SJSA1 (cell line): ENCODE data around the gene MAP6. TPM values are rescaled to one million over a fixed set of nuclear protein-coding genes. Genes with fewer than 3 reads are reported as not detected.

Experiments used
- DNase-seq, 2 experiments: peaks; one replicate each; pipeline ENCODE4 v3.0.0-alpha.2; 2015 to 2020; ENCODE audit warnings: low spot score in 2 of 2, low read depth in 1 of 2
- H3K27ac ChIP-seq: fragments of 250-450 bp; sonication (Bioruptor Pico); 2 replicates; pipeline ENCODE4 v1.5.1; 2020; ENCODE audit warnings: mild to moderate bottlenecking, moderate library complexity
- H3K27me3 ChIP-seq: fragments of 250-450 bp; sonication (Bioruptor Pico); replicated peaks from 2 replicates; pipeline ENCODE4 v1.5.1; 2020; ENCODE audit warnings: mild to moderate bottlenecking, moderate library complexity
- H3K36me3 ChIP-seq: fragments of 250-450 bp; sonication (Bioruptor Pico); 2 replicates; pipeline ENCODE4 v1.5.1; 2020; ENCODE audit warnings: mild to moderate bottlenecking
- H3K4me1 ChIP-seq: fragments of 250-450 bp; sonication (Bioruptor Pico); replicated peaks from 2 replicates; pipeline ENCODE4 v1.6.1; 2021; ENCODE audit warnings: mild to moderate bottlenecking
- H3K4me3 ChIP-seq: fragments of 250-450 bp; sonication (Bioruptor Pico); 2 replicates; pipeline ENCODE4 v1.5.1; 2020; ENCODE audit warnings: mild to moderate bottlenecking
- H3K9me3 ChIP-seq: fragments of 250-450 bp; sonication (Bioruptor Pico); replicated peaks from 2 replicates; pipeline ENCODE4 v1.5.1; 2020; ENCODE audit warnings: mild to moderate bottlenecking
- total RNA-seq: library from RNA; depleted of rRNA; stranded (reverse); fragments of >200 nt; shearing (Covaris generic); gene quantifications from 2 replicates; pipeline ENCODE4 v1.2.3, GENCODE V29; 2014

The MAP6 gene
- total RNA-seq, 1 experiment from 2014 or later, result 0.13 TPM

GRCh38 chr11:75656044-75656727 is 12.7 kb downstream of the MAP6 start:
- H3K9me3 ChIP-seq, result no peaks in the 10 kb centered on the region
- DNase-seq, result no peak
- H3K4me1 ChIP-seq, result no peaks in the 10 kb centered on the region
- H3K4me3 ChIP-seq, result no peak overlapping the region
- no peaks in the 10 kb centered on the region for H3K36me3 ChIP-seq
- no peaks in the 10 kb centered on the region for H3K27me3 ChIP-seq
- H3K27ac ChIP-seq, result no peak overlapping the region

GRCh38 chr11:75655605-75656004 is 13.2 kb downstream of the MAP6 start:
- DNase-seq, result no peak
- H3K27ac ChIP-seq, result no peak overlapping the region

GRCh38 chr11:75654314-75654713 is 14.5 kb downstream of the MAP6 start:
- Histone ChIP-seq H3K9me3 (no peaks in the 10 kb centered on the region), H3K36me3 (no peaks in the 10 kb centered on the region), H3K27me3 (no peaks in the 10 kb centered on the region), H3K4me3 (no peak overlapping the region), H3K4me1 (no peaks in the 10 kb centered on the region), H3K27ac (no peak overlapping the region)
- no peak for DNase-seq

More at GRCh38 chr11:75655605-75656004, 13.2 kb downstream of the MAP6 start:
- Histone ChIP-seq H3K27me3 (no peaks in the 10 kb centered on the region), H3K4me3 (no peak overlapping the region), H3K4me1 (no peaks in the 10 kb centered on the region), H3K36me3 (no peaks in the 10 kb centered on the region), H3K9me3 (no peaks in the 10 kb centered on the region)

GRCh38 chr11:75653532-75653931 is 15.3 kb downstream of the MAP6 start:
- no peak for DNase-seq
- H3K36me3 ChIP-seq, result no peaks in the 10 kb centered on the region
- H3K27ac ChIP-seq, result no peak overlapping the region
- no peaks in the 10 kb centered on the region for H3K27me3 ChIP-seq
- no peak overlapping the region for H3K4me3 ChIP-seq
- no peaks in the 10 kb centered on the region for H3K4me1 ChIP-seq
- H3K9me3 ChIP-seq, result no peaks in the 10 kb centered on the region

- no peak overlapping the region for H3K4me3 ChIP-seq
- no peak for DNase-seq
- no peaks in the 10 kb centered on the region for H3K36me3 ChIP-seq
- H3K27me3 ChIP-seq, result no peaks in the 10 kb centered on the region
- H3K9me3 ChIP-seq, result no peaks in the 10 kb centered on the region
- H3K4me1 ChIP-seq, result no peaks in the 10 kb centered on the region
- H3K27ac ChIP-seq, result no peak overlapping the region
Observed at GRCh38 chr11:75652936-75653335, 15.9 kb downstream of the MAP6 start.

GRCh38 chr11:75651218-75651617 is 17.6 kb downstream of the MAP6 start:
- no peaks in the 10 kb centered on the region for H3K4me1 ChIP-seq
- H3K9me3 ChIP-seq, result no peaks in the 10 kb centered on the region
- no peaks in the 10 kb centered on the region for H3K27me3 ChIP-seq
- no peaks in the 10 kb centered on the region for H3K36me3 ChIP-seq
- DNase-seq, result no peak
- no peak overlapping the region for H3K27ac ChIP-seq
- no peak overlapping the region for H3K4me3 ChIP-seq

- no peaks in the 10 kb centered on the region for H3K36me3 ChIP-seq
- no peaks in the 10 kb centered on the region for H3K9me3 ChIP-seq
Observed at GRCh38 chr11:75650167-75650723, 18.6 kb downstream of the MAP6 start.

GRCh38 chr11:75644946-75645345 is 23.9 kb downstream of the MAP6 start:
- no peaks in the 10 kb centered on the region for H3K36me3 ChIP-seq
- H3K9me3 ChIP-seq, result no peaks in the 10 kb centered on the region
- no peaks in the 10 kb centered on the region for H3K4me1 ChIP-seq
- DNase-seq, result no peak
- H3K27me3 ChIP-seq, result no peaks in the 10 kb centered on the region
- no peak overlapping the region for H3K4me3 ChIP-seq
- no peak overlapping the region for H3K27ac ChIP-seq

More at GRCh38 chr11:75650167-75650723, 18.6 kb downstream of the MAP6 start:
- H3K27ac ChIP-seq, result no peak overlapping the region
- DNase-seq, result no peak
- no peaks in the 10 kb centered on the region for H3K27me3 ChIP-seq
- no peak overlapping the region for H3K4me3 ChIP-seq
- H3K4me1 ChIP-seq, result no peaks in the 10 kb centered on the region

- H3K4me1 ChIP-seq, result no peaks in the 10 kb centered on the region
- H3K9me3 ChIP-seq, result no peaks in the 10 kb centered on the region
- H3K27ac ChIP-seq, result no peak overlapping the region
- H3K4me3 ChIP-seq, result no peak overlapping the region
- no peaks in the 10 kb centered on the region for H3K27me3 ChIP-seq
- H3K36me3 ChIP-seq, result no peaks in the 10 kb centered on the region
- DNase-seq, result no peak
Observed at GRCh38 chr11:75644370-75644769, 24.5 kb downstream of the MAP6 start.

GRCh38 chr11:75642402-75643113 is 26.3 kb downstream of the MAP6 start:
- no peaks in the 10 kb centered on the region for H3K9me3 ChIP-seq

GRCh38 chr11:75639762-75640181 is 29.1 kb downstream of the MAP6 start:
- H3K27ac ChIP-seq, result no peak overlapping the region
- no peak overlapping the region for H3K4me3 ChIP-seq
- no peaks in the 10 kb centered on the region for H3K9me3 ChIP-seq
- H3K36me3 ChIP-seq, result no peaks in the 10 kb centered on the region
- no peaks in the 10 kb centered on the region for H3K4me1 ChIP-seq
- H3K27me3 ChIP-seq, result no peaks in the 10 kb centered on the region
- no peak for DNase-seq

More at GRCh38 chr11:75642402-75643113, 26.3 kb downstream of the MAP6 start:
- no peaks in the 10 kb centered on the region for H3K27me3 ChIP-seq
- no peaks in the 10 kb centered on the region for H3K4me1 ChIP-seq
- no peak overlapping the region for H3K4me3 ChIP-seq
- H3K36me3 ChIP-seq, result no peaks in the 10 kb centered on the region
- no peak overlapping the region for H3K27ac ChIP-seq
- no peak for DNase-seq

GRCh38 chr11:75637998-75638397 is 30.8 kb downstream of the MAP6 start:
- no peak overlapping the region for H3K4me3 ChIP-seq
- H3K9me3 ChIP-seq, result no peaks in the 10 kb centered on the region
- no peaks in the 10 kb centered on the region for H3K4me1 ChIP-seq
- no peak for DNase-seq
- H3K27ac ChIP-seq, result no peak overlapping the region
- H3K36me3 ChIP-seq, result no peaks in the 10 kb centered on the region
- no peaks in the 10 kb centered on the region for H3K27me3 ChIP-seq

- no peaks in the 10 kb centered on the region for H3K9me3 ChIP-seq
- no peaks in the 10 kb centered on the region for H3K36me3 ChIP-seq
- DNase-seq, result no peak
- no peak overlapping the region for H3K27ac ChIP-seq
- H3K27me3 ChIP-seq, result no peaks in the 10 kb centered on the region
- H3K4me3 ChIP-seq, result no peak overlapping the region
- H3K4me1 ChIP-seq, result no peaks in the 10 kb centered on the region
Observed at GRCh38 chr11:75635066-75635862, 33.6 kb downstream of the MAP6 start.
